Left renal cortex interstitium (tissue), 4 donors: ENCODE data around the gene GCC2. TPM values are rescaled to one million over a fixed set of nuclear protein-coding genes. Genes with fewer than 3 reads are reported as not detected.

Experiments
- polyA plus RNA-seq, 4 donors: library from polyadenylated mRNA; unstranded; fragments of 120-200 nt; gene quantifications; one replicate each; pipeline ENCODE4 v1.2.1, GENCODE V29; 2013; ENCODE audit not compliant: insufficient read length in 4 of 4

The GCC2 gene
- polyA plus RNA-seq, 4 donors: 44.3 to 78.5 (median 66.7) TPM

Other genes with a start within 250 kb of the GCC2 start
- under 1 TPM in 1 of 4 donors, not detected in 3; 0.17 TPM for gene SULT1C3, start 209.2 kb upstream of the GCC2 start, polyA plus RNA-seq
- 10 to 100 TPM; 34.9 to 94.9 (median 61.9) TPM for gene SULT1C2, start 160.3 kb upstream of the GCC2 start, polyA plus RNA-seq
- gene SULT1C4, start 71.3 kb upstream of the GCC2 start, polyA plus RNA-seq: 10 to 100 TPM; 36.0 to 58.4 (median 46.9) TPM
- gene LIMS1, start 85.3 kb downstream of the GCC2 start, polyA plus RNA-seq: 10 to 100 TPM; 44.6 to 54.2 (median 50.0) TPM